Activated naive CD4-positive, alpha-beta T cell (primary cell): Measurements from ENCODE around the gene ABHD6.
A peak's percentile ranks its signal among the peaks of the same experiment; 100 is the strongest.
"Not testable (repeated sequence)": the region's sequence is repeated elsewhere in the genome, so short reads cannot be mapped to it uniquely, and the experiment has no call there.

Experiments used
- DNase-seq, 4 experiments: peaks; one replicate each; lab custom pipeline; 2025; lab: John Stamatoyannopoulos, UW

The ABHD6 gene

GRCh38 chr3:58323529-58324390, 86.2 kb downstream of the ABHD6 start:
- DNase-seq, result no peak

GRCh38 chr3:58324391-58325390, 87.1 kb downstream of the ABHD6 start:
- no peak for DNase-seq

- DNase-seq, result no peak
Measured at GRCh38 chr3:58325525-58325992, 88.0 kb downstream of the ABHD6 start.

GRCh38 chr3:58326267-58326900, 88.8 kb downstream of the ABHD6 start:
- no peak for DNase-seq

- no peak for DNase-seq
Measured at GRCh38 chr3:58329150-58329921, 91.7 kb downstream of the ABHD6 start.

GRCh38 chr3:58329922-58330413, 92.4 kb downstream of the ABHD6 start:
- DNase-seq, result no peak

- DNase-seq, result no peak
Measured at GRCh38 chr3:58331593-58332152, 94.1 kb downstream of the ABHD6 start.

- peak; percentile 47 to 74 (median 56) for DNase-seq
Measured at GRCh38 chr3:58332575-58333188, 95.1 kb downstream of the ABHD6 start, which contains the start of gene PXK. PXK (plus strand) TSS chr3:58332892; CDS start chr3:58332989, 97 bp downstream.

GRCh38 chr3:58333206-58334012, 95.8 kb downstream of the ABHD6 start:
- DNase-seq, result no peak

GRCh38 chr3:58334013-58334321, 96.4 kb downstream of the ABHD6 start:
- DNase-seq, result no peak

- no peak for DNase-seq
Measured at GRCh38 chr3:58334506-58334884, 96.9 kb downstream of the ABHD6 start.

GRCh38 chr3:58335652-58335947, 98.0 kb downstream of the ABHD6 start:
- no peak for DNase-seq

- no peak for DNase-seq
Measured at GRCh38 chr3:58336135-58336882, 98.7 kb downstream of the ABHD6 start.

- DNase-seq, result no peak
Measured at GRCh38 chr3:58337190-58337589, 99.6 kb downstream of the ABHD6 start.

- DNase-seq, result not testable (repeated sequence)
Measured at GRCh38 chr3:58339146-58339545, 101.6 kb downstream of the ABHD6 start.

GRCh38 chr3:58340594-58341244, 103.1 kb downstream of the ABHD6 start:
- no peak for DNase-seq

- no peak for DNase-seq
Measured at GRCh38 chr3:58341376-58341775, 103.8 kb downstream of the ABHD6 start.

GRCh38 chr3:58342676-58343075, 105.1 kb downstream of the ABHD6 start:
- no peak for DNase-seq
